HEK293 (cell line): ENCODE data around the gene TSR1.

Experiments
- BCL11A ChIP-seq: fragments of 450-650 bp; formaldehyde crosslinking; IDR thresholded peaks from 2 replicates; pipeline ENCODE4 v1.5.1; 2016; ENCODE audit warnings: low read depth, missing biosample characterization, missing genetic modification characterization
- GLI4 ChIP-seq: fragments of 450-650 bp; formaldehyde crosslinking; IDR thresholded peaks from 2 replicates; pipeline ENCODE4 v1.5.1; 2016; ENCODE audit warnings: missing biosample characterization, missing genetic modification characterization
- GLIS1 ChIP-seq: fragments of 450-650 bp; formaldehyde crosslinking; IDR thresholded peaks from 2 replicates; pipeline ENCODE4 v1.5.1; 2016; ENCODE audit warnings: missing biosample characterization, missing genetic modification characterization
- MEIS1 ChIP-seq: sonication (generic); formaldehyde crosslinking; IDR thresholded peaks from 2 replicates; pipeline ENCODE4 v1.8.1; 2022; ENCODE audit warnings: missing genetic modification reagents, mild to moderate bottlenecking, borderline replicate concordance
- MYNN ChIP-seq: fragments of 450-650 bp; formaldehyde crosslinking; IDR thresholded peaks from 2 replicates; pipeline ENCODE4 v1.5.1; 2016; ENCODE audit warnings: missing biosample characterization, missing genetic modification characterization, borderline replicate concordance
- OSR2 ChIP-seq: fragments of 450-650 bp; formaldehyde crosslinking; IDR thresholded peaks from 2 replicates; pipeline ENCODE4 v1.5.1; 2016; ENCODE audit warnings: missing biosample characterization, missing genetic modification characterization
- SALL2 ChIP-seq: fragments of 450-650 bp; formaldehyde crosslinking; IDR thresholded peaks from 2 replicates; pipeline ENCODE4 v1.5.0; 2017; ENCODE audit warnings: missing biosample characterization, mild to moderate bottlenecking, missing genetic modification characterization, borderline replicate concordance
- SCRT1 ChIP-seq: fragments of 450-650 bp; formaldehyde crosslinking; IDR thresholded peaks from 2 replicates; pipeline ENCODE4 v1.5.1; 2016; ENCODE audit warnings: missing biosample characterization, missing genetic modification characterization, borderline replicate concordance
- SETDB1 ChIP-seq: IDR thresholded peaks from one replicate; pipeline ENCODE4 v1.6.1; 2017; ENCODE audit warnings: mild to moderate bottlenecking, low read length, moderate library complexity, mixed read lengths; ENCODE audit not compliant: insufficient read length
- SP7 ChIP-seq: fragments of 450-650 bp; formaldehyde crosslinking; IDR thresholded peaks from 2 replicates; pipeline ENCODE4 v1.5.1; 2016; ENCODE audit warnings: missing biosample characterization, missing genetic modification characterization
- TCF7L2 ChIP-seq: IDR thresholded peaks from 2 replicates; pipeline ENCODE4 v1.6.1; 2011; ENCODE audit warnings: low read depth, mild to moderate bottlenecking, inconsistent platforms, low read length, moderate library complexity, borderline replicate concordance
- TRIM28 ChIP-seq: IDR thresholded peaks from 2 replicates; pipeline ENCODE4 v1.6.1; 2011; ENCODE audit warnings: low read length, control low read depth, borderline replicate concordance
- YY1 ChIP-seq: fragments of 450-650 bp; formaldehyde crosslinking; IDR thresholded peaks from 2 replicates; pipeline ENCODE4 v1.5.1; 2018; ENCODE audit warnings: missing biosample characterization, missing genetic modification characterization
- ZBTB20 ChIP-seq: fragments of 450-650 bp; formaldehyde crosslinking; IDR thresholded peaks from 2 replicates; pipeline ENCODE4 v1.5.1; 2016; ENCODE audit warnings: missing biosample characterization, missing genetic modification characterization
- ZBTB8A ChIP-seq: fragments of 450-650 bp; formaldehyde crosslinking; IDR thresholded peaks from 2 replicates; pipeline ENCODE4 v1.5.1; 2016; ENCODE audit warnings: missing biosample characterization, missing genetic modification characterization
- ZNF138 ChIP-seq: fragments of 450-650 bp; formaldehyde crosslinking; IDR thresholded peaks from 2 replicates; pipeline ENCODE4 v1.5.1; 2016; ENCODE audit warnings: missing biosample characterization, missing genetic modification characterization, borderline replicate concordance
- ZNF16 ChIP-seq: fragments of 450-650 bp; formaldehyde crosslinking; IDR thresholded peaks from 2 replicates; pipeline ENCODE4 v1.5.1; 2016; ENCODE audit warnings: low read depth, missing biosample characterization, missing genetic modification characterization
- ZNF223 ChIP-seq: fragments of 450-650 bp; formaldehyde crosslinking; IDR thresholded peaks from 2 replicates; pipeline ENCODE4 v1.5.1; 2016; ENCODE audit warnings: missing biosample characterization, missing genetic modification characterization
- ZNF24 ChIP-seq: fragments of 450-650 bp; formaldehyde crosslinking; IDR thresholded peaks from 2 replicates; pipeline ENCODE4 v1.5.1; 2016; ENCODE audit warnings: missing biosample characterization, missing genetic modification characterization
- ZNF274 ChIP-seq, 2 experiments: fragments of 200-500 bp in 1 of 2; fragments of 450-650 bp in 1 of 2; sonication (Bioruptor generic) in 1 of 2; formaldehyde crosslinking in 1 of 2; IDR thresholded peaks; 2 replicates each; pipeline versions ENCODE4 v1.5.1 to v1.6.1; 2014 to 2016; ENCODE audit warnings: borderline replicate concordance in 1 of 2, inconsistent platforms in 1 of 2, low read length in 1 of 2, missing biosample characterization in 1 of 2, missing genetic modification characterization in 1 of 2
- ZNF37A ChIP-seq: fragments of 450-650 bp; IDR thresholded peaks from 2 replicates; pipeline ENCODE4 v1.5.1; 2018; ENCODE audit warnings: missing biosample characterization, missing genetic modification characterization
- ZNF510 ChIP-seq: fragments of 450-650 bp; formaldehyde crosslinking; IDR thresholded peaks from 2 replicates; pipeline ENCODE4 v1.5.1; 2018; ENCODE audit warnings: mild to moderate bottlenecking, missing genetic modification characterization, missing biosample characterization; ENCODE audit not compliant: insufficient replicate concordance
- ZNF555 ChIP-seq: fragments of 450-650 bp; formaldehyde crosslinking; conservative IDR thresholded peaks from 2 replicates; pipeline ENCODE4 v1.5.1; 2017; ENCODE audit warnings: missing biosample characterization, mild to moderate bottlenecking, missing genetic modification characterization, inconsistent platforms
- ZNF623 ChIP-seq: fragments of 450-650 bp; formaldehyde crosslinking; IDR thresholded peaks from 2 replicates; pipeline ENCODE4 v1.5.1; 2016; ENCODE audit warnings: missing biosample characterization, missing genetic modification characterization
- ZNF654 ChIP-seq: fragments of 450-650 bp; formaldehyde crosslinking; IDR thresholded peaks from 2 replicates; pipeline ENCODE4 v1.5.1; 2016; ENCODE audit warnings: low read depth, missing biosample characterization, missing genetic modification characterization
- ZNF670 ChIP-seq: fragments of 450-650 bp; formaldehyde crosslinking; IDR thresholded peaks from 2 replicates; pipeline ENCODE4 v1.5.1; 2016; ENCODE audit warnings: missing biosample characterization, missing genetic modification characterization, low read depth
- ZNF777 ChIP-seq: fragments of 450-650 bp; formaldehyde crosslinking; IDR thresholded peaks from 2 replicates; pipeline ENCODE4 v1.5.1; 2017; ENCODE audit warnings: missing biosample characterization, missing genetic modification characterization, borderline replicate concordance
- ZNF843 ChIP-seq: fragments of 450-650 bp; formaldehyde crosslinking; IDR thresholded peaks from 2 replicates; pipeline ENCODE4 v1.5.1; 2016; ENCODE audit warnings: missing biosample characterization, missing genetic modification characterization
- TF ChIP-seq, protein P1 (sequence below): fragments of 450-650 bp; IDR thresholded peaks from 2 replicates; pipeline ENCODE4 v1.5.1; 2018; ENCODE audit warnings: missing biosample characterization, mild to moderate bottlenecking, missing genetic modification characterization
- TF ChIP-seq, protein P2 (sequence below): fragments of 450-650 bp; formaldehyde crosslinking; IDR thresholded peaks from 2 replicates; pipeline ENCODE4 v1.5.1; 2016; ENCODE audit warnings: missing biosample characterization, missing genetic modification characterization
- TF ChIP-seq, protein P3 (sequence below): fragments of 450-650 bp; formaldehyde crosslinking; IDR thresholded peaks from 2 replicates; pipeline ENCODE4 v1.5.1; 2016; ENCODE audit warnings: missing biosample characterization, missing genetic modification characterization, borderline replicate concordance

The TSR1 gene

DNA sequence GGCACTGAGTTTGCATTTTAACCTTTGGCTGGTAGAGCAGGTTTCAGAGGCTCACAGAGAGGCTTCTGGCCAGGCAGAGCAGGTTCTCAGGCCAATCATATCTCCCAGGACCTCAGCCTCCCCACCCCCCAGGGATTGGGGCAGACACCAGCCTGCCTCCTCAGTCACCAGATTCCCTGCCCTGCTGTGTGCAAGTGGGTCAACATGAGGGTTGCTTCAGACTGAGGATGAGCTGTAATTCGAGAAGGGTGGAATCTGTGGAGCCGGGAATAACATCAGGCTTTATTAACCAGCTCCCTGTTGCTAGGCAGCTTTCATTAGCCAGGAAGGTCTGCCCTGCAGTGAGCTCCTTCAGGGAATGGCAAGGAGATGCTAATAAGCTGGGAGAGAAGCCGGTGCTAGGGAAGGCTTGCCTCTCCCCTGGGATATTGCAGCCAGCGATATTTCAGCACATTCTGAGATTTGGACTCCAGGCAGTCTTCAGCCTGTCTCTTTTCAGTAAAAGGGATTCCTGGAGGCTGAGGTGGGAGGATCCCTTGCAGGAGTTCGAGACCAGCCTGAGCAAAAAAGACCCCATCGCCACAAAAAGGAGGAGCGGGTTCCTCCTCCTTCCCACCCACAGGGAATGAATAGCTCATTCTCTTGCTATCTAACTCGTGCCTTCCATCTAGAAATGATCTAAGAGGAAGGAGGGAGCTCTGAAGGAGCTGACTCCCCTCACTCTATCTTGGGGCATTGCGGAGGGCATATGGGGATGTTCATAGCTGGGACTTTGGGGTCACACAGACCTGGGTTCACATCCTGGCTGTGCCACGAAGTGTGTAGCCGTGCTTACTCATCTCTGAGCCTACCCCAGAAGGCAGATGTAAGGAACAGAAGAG lies 11.8 kb upstream of the TSR1 start (continued):
- TF ChIP-seq OSR2 (tag by site-specific recombination) (peak; percentile 72), ZNF843 (tag by site-specific recombination) (no peak), ZNF670 (tag by site-specific recombination) (no peak), TRIM28 (peak; percentile 86), ZBTB8A (tag by site-specific recombination) (no peak), GLIS1 (tag by site-specific recombination) (peak; percentile 95), SP7 (tag by site-specific recombination) (peak; percentile 55; the same call in 1 of the 2 replicates), TCF7L2 (no peak), ZNF138 (no peak), ZNF623 (tag by site-specific recombination) (no peak), ZNF654 (tag by site-specific recombination) (no peak), ZNF274 (IDR thresholded peaks at IDR 0.05; ENCODE audit: low read length) (no peak), ZNF274 (tag by site-specific recombination; IDR thresholded peaks at IDR 0.05; ENCODE audit: borderline replicate concordance) (no peak), GLI4 (tag by site-specific recombination) (no peak), ZNF37A (tag by site-specific recombination) (no peak), ZNF223 (no peak), ZNF510 (no peak), ZNF16 (tag by site-specific recombination) (no peak), SCRT1 (no peak), MEIS1 (CRISPR knock-in tag) (no peak), SALL2 (no peak), YY1 (tag by site-specific recombination) (no peak), BCL11A (no peak), ZNF555 (tag by site-specific recombination) (no peak), ZNF24 (tag by site-specific recombination) (peak; percentile 72), ZNF777 (no peak), SETDB1 (no peak), ZBTB20 (tag by site-specific recombination) (no peak), MYNN (tag by site-specific recombination) (no peak)
- TF ChIP-seq, protein P1, sequence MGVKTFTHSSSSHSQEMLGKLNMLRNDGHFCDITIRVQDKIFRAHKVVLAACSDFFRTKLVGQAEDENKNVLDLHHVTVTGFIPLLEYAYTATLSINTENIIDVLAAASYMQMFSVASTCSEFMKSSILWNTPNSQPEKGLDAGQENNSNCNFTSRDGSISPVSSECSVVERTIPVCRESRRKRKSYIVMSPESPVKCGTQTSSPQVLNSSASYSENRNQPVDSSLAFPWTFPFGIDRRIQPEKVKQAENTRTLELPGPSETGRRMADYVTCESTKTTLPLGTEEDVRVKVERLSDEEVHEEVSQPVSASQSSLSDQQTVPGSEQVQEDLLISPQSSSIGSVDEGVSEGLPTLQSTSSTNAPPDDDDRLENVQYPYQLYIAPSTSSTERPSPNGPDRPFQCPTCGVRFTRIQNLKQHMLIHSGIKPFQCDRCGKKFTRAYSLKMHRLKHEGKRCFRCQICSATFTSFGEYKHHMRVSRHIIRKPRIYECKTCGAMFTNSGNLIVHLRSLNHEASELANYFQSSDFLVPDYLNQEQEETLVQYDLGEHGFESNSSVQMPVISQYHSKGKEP = no peak
- TF ChIP-seq, protein P2, sequence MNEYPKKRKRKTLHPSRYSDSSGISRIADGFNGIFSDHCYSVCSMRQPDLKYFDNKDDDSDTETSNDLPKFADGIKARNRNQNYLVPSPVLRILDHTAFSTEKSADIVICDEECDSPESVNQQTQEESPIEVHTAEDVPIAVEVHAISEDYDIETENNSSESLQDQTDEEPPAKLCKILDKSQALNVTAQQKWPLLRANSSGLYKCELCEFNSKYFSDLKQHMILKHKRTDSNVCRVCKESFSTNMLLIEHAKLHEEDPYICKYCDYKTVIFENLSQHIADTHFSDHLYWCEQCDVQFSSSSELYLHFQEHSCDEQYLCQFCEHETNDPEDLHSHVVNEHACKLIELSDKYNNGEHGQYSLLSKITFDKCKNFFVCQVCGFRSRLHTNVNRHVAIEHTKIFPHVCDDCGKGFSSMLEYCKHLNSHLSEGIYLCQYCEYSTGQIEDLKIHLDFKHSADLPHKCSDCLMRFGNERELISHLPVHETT (tag by site-specific recombination) = no peak
- TF ChIP-seq, protein P3, sequence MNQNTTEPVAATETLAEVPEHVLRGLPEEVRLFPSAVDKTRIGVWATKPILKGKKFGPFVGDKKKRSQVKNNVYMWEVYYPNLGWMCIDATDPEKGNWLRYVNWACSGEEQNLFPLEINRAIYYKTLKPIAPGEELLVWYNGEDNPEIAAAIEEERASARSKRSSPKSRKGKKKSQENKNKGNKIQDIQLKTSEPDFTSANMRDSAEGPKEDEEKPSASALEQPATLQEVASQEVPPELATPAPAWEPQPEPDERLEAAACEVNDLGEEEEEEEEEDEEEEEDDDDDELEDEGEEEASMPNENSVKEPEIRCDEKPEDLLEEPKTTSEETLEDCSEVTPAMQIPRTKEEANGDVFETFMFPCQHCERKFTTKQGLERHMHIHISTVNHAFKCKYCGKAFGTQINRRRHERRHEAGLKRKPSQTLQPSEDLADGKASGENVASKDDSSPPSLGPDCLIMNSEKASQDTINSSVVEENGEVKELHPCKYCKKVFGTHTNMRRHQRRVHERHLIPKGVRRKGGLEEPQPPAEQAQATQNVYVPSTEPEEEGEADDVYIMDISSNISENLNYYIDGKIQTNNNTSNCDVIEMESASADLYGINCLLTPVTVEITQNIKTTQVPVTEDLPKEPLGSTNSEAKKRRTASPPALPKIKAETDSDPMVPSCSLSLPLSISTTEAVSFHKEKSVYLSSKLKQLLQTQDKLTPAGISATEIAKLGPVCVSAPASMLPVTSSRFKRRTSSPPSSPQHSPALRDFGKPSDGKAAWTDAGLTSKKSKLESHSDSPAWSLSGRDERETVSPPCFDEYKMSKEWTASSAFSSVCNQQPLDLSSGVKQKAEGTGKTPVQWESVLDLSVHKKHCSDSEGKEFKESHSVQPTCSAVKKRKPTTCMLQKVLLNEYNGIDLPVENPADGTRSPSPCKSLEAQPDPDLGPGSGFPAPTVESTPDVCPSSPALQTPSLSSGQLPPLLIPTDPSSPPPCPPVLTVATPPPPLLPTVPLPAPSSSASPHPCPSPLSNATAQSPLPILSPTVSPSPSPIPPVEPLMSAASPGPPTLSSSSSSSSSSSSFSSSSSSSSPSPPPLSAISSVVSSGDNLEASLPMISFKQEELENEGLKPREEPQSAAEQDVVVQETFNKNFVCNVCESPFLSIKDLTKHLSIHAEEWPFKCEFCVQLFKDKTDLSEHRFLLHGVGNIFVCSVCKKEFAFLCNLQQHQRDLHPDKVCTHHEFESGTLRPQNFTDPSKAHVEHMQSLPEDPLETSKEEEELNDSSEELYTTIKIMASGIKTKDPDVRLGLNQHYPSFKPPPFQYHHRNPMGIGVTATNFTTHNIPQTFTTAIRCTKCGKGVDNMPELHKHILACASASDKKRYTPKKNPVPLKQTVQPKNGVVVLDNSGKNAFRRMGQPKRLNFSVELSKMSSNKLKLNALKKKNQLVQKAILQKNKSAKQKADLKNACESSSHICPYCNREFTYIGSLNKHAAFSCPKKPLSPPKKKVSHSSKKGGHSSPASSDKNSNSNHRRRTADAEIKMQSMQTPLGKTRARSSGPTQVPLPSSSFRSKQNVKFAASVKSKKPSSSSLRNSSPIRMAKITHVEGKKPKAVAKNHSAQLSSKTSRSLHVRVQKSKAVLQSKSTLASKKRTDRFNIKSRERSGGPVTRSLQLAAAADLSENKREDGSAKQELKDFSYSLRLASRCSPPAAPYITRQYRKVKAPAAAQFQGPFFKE (tag by site-specific recombination) = no peak
